Panc1 (cell line): Measurements from ENCODE around the gene ACER3.

Experiments
- TCF7L2 ChIP-seq: IDR thresholded peaks from 2 replicates; pipeline ENCODE4 v1.6.1; 2011; ENCODE audit warnings: mild to moderate bottlenecking, low read depth, low read length, inconsistent platforms
- TF ChIP-seq, protein P1 (sequence below), 2 experiments: IDR thresholded peaks; 2 replicates each; pipeline ENCODE4 v1.6.1; 2011 to 2012; ENCODE audit warnings: low read depth in 2 of 2, control low read depth in 1 of 2, low read length in 1 of 2, mild to moderate bottlenecking in 1 of 2, moderate library complexity in 1 of 2; ENCODE audit not compliant: insufficient read depth in 1 of 2
- TF ChIP-seq, protein P2 (sequence below): fragments of 450-650 bp; IDR thresholded peaks from 2 replicates; pipeline ENCODE4 v1.5.1; 2017; ENCODE audit warnings: mild to moderate bottlenecking

- TF ChIP-seq, protein P1, sequence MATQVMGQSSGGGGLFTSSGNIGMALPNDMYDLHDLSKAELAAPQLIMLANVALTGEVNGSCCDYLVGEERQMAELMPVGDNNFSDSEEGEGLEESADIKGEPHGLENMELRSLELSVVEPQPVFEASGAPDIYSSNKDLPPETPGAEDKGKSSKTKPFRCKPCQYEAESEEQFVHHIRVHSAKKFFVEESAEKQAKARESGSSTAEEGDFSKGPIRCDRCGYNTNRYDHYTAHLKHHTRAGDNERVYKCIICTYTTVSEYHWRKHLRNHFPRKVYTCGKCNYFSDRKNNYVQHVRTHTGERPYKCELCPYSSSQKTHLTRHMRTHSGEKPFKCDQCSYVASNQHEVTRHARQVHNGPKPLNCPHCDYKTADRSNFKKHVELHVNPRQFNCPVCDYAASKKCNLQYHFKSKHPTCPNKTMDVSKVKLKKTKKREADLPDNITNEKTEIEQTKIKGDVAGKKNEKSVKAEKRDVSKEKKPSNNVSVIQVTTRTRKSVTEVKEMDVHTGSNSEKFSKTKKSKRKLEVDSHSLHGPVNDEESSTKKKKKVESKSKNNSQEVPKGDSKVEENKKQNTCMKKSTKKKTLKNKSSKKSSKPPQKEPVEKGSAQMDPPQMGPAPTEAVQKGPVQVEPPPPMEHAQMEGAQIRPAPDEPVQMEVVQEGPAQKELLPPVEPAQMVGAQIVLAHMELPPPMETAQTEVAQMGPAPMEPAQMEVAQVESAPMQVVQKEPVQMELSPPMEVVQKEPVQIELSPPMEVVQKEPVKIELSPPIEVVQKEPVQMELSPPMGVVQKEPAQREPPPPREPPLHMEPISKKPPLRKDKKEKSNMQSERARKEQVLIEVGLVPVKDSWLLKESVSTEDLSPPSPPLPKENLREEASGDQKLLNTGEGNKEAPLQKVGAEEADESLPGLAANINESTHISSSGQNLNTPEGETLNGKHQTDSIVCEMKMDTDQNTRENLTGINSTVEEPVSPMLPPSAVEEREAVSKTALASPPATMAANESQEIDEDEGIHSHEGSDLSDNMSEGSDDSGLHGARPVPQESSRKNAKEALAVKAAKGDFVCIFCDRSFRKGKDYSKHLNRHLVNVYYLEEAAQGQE (IDR thresholded peaks at IDR 0.05; ENCODE audit: insufficient read depth in 1 of 2, low read depth in 2 of 2, low read length in 1 of 2), result no peak
- no peak for TF ChIP-seq TCF7L2
- TF ChIP-seq, protein P2, sequence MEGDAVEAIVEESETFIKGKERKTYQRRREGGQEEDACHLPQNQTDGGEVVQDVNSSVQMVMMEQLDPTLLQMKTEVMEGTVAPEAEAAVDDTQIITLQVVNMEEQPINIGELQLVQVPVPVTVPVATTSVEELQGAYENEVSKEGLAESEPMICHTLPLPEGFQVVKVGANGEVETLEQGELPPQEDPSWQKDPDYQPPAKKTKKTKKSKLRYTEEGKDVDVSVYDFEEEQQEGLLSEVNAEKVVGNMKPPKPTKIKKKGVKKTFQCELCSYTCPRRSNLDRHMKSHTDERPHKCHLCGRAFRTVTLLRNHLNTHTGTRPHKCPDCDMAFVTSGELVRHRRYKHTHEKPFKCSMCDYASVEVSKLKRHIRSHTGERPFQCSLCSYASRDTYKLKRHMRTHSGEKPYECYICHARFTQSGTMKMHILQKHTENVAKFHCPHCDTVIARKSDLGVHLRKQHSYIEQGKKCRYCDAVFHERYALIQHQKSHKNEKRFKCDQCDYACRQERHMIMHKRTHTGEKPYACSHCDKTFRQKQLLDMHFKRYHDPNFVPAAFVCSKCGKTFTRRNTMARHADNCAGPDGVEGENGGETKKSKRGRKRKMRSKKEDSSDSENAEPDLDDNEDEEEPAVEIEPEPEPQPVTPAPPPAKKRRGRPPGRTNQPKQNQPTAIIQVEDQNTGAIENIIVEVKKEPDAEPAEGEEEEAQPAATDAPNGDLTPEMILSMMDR, result no peak
Observed at GRCh38 chr11:76878014-76878413, 17.3 kb downstream of the ACER3 start.
